Transverse colon (tissue), 3 donors: ENCODE results near the gene ROBO1.

Experiments used
- CTCF ChIP-seq, 5 experiments: fragments of 200-600 bp in 3 of 5; fragments of 450-650 bp in 2 of 5; sonication (generic) in 3 of 5; IDR thresholded peaks; 1 replicate in 2 of 5; 2 replicates in 3 of 5; pipeline ENCODE4 v1.5.1; 2016 to 2017; ENCODE audit warnings: antibody characterized with exemption in 5 of 5, inconsistent platforms in 3 of 5, mild to moderate bottlenecking in 2 of 5, moderate library complexity in 1 of 5
- EP300 ChIP-seq: sonication (generic); formaldehyde crosslinking; IDR thresholded peaks from one replicate; pipeline ENCODE4 v1.6.1; 2017; ENCODE audit warnings: antibody characterized with exemption, low read depth

GRCh38 chr3:79684041-79684440 lies 83.8 kb downstream of the ROBO1 start:
- TF ChIP-seq CTCF (IDR thresholded peaks at IDR 0.05): no peak
- no peak for TF ChIP-seq EP300
